HepG2 (cell line): ENCODE results near the gene WNT3. TPM values are rescaled to one million over a fixed set of nuclear protein-coding genes. Genes with fewer than 3 reads are reported as not detected.

Experiments
- CCDC6 ChIP-seq: sonication (generic); formaldehyde crosslinking; IDR thresholded peaks from 2 replicates; pipeline ENCODE4 v1.8.1; 2022; ENCODE audit warnings: mild to moderate bottlenecking, missing genetic modification reagents, moderate library complexity
- FOXA1 ChIP-seq, 2 experiments: fragments of 450-650 bp in 1 of 2; sonication (generic) in 1 of 2; formaldehyde crosslinking in 1 of 2; IDR thresholded peaks; 2 replicates each; pipeline versions ENCODE4 v1.4.0 to v1.6.1; 2016 to 2020; ENCODE audit warnings: missing genetic modification reagents in 1 of 2
- FOXK1 ChIP-seq: sonication (generic); formaldehyde crosslinking; IDR thresholded peaks from 2 replicates; pipeline ENCODE4 v1.4.0; 2020; ENCODE audit warnings: low read depth, missing genetic modification reagents, borderline replicate concordance
- MTF1 ChIP-seq: sonication (generic); formaldehyde crosslinking; IDR thresholded peaks from 2 replicates; pipeline ENCODE4 v1.5.0; 2020; ENCODE audit warnings: missing genetic modification reagents
- MXD4 ChIP-seq: IDR thresholded peaks from 2 replicates; pipeline ENCODE4 v1.6.1; 2016; ENCODE audit warnings: mild to moderate bottlenecking, missing biosample characterization, missing genetic modification reagents
- SP1 ChIP-seq, 2 experiments: fragments of 450-650 bp in 1 of 2; sonication (generic) in 1 of 2; formaldehyde crosslinking in 1 of 2; IDR thresholded peaks; 2 replicates each; pipeline versions ENCODE4 v1.4.0 to v1.6.1; 2016 to 2020; ENCODE audit warnings: missing genetic modification reagents in 1 of 2
- SP5 ChIP-seq: IDR thresholded peaks from 2 replicates; pipeline ENCODE4 v1.6.1; 2016; ENCODE audit warnings: low read depth, borderline replicate concordance
- YEATS4 ChIP-seq: sonication (generic); formaldehyde crosslinking; IDR thresholded peaks from 2 replicates; pipeline ENCODE4 v1.4.0; 2020; ENCODE audit warnings: missing genetic modification reagents, borderline replicate concordance
- ZNF337 ChIP-seq: sonication (generic); formaldehyde crosslinking; IDR thresholded peaks from 2 replicates; pipeline ENCODE4 v1.5.1; 2020; ENCODE audit warnings: missing genetic modification reagents, low read depth, mild to moderate bottlenecking, borderline replicate concordance
- ZNF362 ChIP-seq: sonication (generic); formaldehyde crosslinking; IDR thresholded peaks from 2 replicates; pipeline ENCODE4 v1.4.0; 2020; ENCODE audit warnings: missing genetic modification reagents, mild to moderate bottlenecking, borderline replicate concordance
- ZNF552 ChIP-seq: sonication (generic); formaldehyde crosslinking; IDR thresholded peaks from 2 replicates; pipeline ENCODE4 v1.9.0; 2022; ENCODE audit warnings: missing genetic modification reagents, mild to moderate bottlenecking, borderline replicate concordance
- ZNF558 ChIP-seq: sonication (generic); formaldehyde crosslinking; IDR thresholded peaks from 2 replicates; pipeline ENCODE4 v1.9.0; 2022; ENCODE audit warnings: mild to moderate bottlenecking, missing genetic modification reagents, borderline replicate concordance
- ZNF614 ChIP-seq: IDR thresholded peaks from 2 replicates; pipeline ENCODE4 v1.6.1; 2018; ENCODE audit warnings: missing biosample characterization, missing genetic modification reagents, inconsistent platforms, borderline replicate concordance
- ZSCAN20 ChIP-seq: sonication (generic); formaldehyde crosslinking; IDR thresholded peaks from 2 replicates; pipeline ENCODE4 v1.4.0; 2020; ENCODE audit warnings: missing genetic modification reagents, mild to moderate bottlenecking, borderline replicate concordance
- polyA plus RNA-seq, 8 experiments: library from polyadenylated mRNA; depleted of rRNA in 3 of 8; stranded (reverse) in 7 of 8; unstranded in 1 of 8; fragments of >200 nt; fragmentation: Illumina TruSeq in 4 of 8; extraction: Trizol in 4 of 8; gene quantifications; 2 replicates each; pipeline versions ENCODE4 v1.2.1 to v1.2.3, GENCODE V29; 2011 to 2016; ENCODE audit warnings: low read depth in 4 of 8, missing spikeins in 1 of 8, mixed read lengths in 1 of 8; ENCODE audit not compliant: insufficient read depth in 1 of 8
- total RNA-seq, 5 experiments: library from RNA; depleted of rRNA; stranded (reverse); fragments of >200 nt; fragmentation: Illumina TruSeq; extraction: Trizol; gene quantifications; 2 replicates each; pipeline ENCODE4 v1.2.3, GENCODE V29; 2016; ENCODE audit warnings: low read depth in 1 of 5
- TF ChIP-seq, protein P1 (sequence below): sonication (generic); formaldehyde crosslinking; IDR thresholded peaks from 2 replicates; pipeline ENCODE4 v1.4.0; 2020; ENCODE audit warnings: mild to moderate bottlenecking, missing genetic modification reagents, borderline replicate concordance
- TF ChIP-seq, protein P2 (sequence below): sonication (generic); formaldehyde crosslinking; IDR thresholded peaks from 2 replicates; pipeline ENCODE4 v1.4.0; 2020; ENCODE audit warnings: missing genetic modification reagents, borderline replicate concordance
- TF ChIP-seq, protein P3 (sequence below), 2 experiments: IDR thresholded peaks; 2 replicates each; pipeline ENCODE4 v1.6.1; 2011 to 2012; ENCODE audit warnings: low read length in 2 of 2, borderline replicate concordance in 1 of 2, low read depth in 1 of 2, mild to moderate bottlenecking in 1 of 2, moderate library complexity in 1 of 2

The WNT3 gene
- total and polyA plus RNA-seq, 2 of the 13 experiments (the other 11 are each of a cell fraction or from before 2014, with no cell fraction given), result 8.5 to 10.3 TPM

DNA sequence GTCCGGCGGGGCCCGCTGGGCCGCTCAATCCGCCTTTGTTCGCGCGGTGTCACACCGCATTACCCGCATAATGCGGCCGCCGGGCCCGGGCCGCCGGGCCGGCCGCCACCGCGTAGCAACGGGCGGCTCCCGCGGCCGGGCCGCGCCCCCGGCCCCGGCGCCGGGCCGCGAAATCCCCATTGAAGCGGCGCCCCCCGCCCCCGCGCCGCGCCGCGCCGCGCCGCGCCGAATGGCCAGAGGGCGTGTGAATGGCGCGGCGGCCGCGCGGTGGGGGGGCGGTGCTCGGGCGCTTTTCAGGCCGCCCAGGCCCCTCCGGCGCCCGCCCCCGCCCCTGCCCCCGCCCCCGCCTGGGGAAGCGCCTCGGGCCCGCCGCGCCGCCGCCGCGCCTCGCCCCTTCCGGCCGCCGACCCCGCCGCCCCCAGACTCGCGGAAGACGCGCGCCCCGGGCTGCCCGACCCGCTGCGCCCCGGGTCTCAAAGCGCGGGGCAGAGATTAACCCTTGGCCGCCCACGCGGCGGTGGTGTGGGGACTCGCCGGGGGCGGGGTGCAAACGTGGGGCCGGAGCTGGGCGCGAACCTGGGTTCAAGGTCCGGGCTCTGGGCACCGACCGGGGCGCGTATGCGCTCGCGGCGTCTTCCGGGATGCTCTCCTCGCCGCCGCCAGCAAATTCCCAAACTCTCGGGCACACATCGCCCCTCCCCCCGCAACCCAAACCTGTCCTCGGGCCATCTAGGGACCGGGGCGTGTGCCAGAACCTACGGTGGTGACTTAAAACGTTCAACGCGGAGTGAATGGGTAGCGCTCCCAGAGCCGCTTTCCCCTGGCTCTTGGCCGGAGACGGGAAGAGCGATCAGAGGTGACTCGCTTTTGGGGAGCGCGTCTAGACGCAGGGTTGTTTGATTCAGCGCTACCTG is 46.7 kb downstream of the WNT3 start (continued):
- TF ChIP-seq, protein P1, sequence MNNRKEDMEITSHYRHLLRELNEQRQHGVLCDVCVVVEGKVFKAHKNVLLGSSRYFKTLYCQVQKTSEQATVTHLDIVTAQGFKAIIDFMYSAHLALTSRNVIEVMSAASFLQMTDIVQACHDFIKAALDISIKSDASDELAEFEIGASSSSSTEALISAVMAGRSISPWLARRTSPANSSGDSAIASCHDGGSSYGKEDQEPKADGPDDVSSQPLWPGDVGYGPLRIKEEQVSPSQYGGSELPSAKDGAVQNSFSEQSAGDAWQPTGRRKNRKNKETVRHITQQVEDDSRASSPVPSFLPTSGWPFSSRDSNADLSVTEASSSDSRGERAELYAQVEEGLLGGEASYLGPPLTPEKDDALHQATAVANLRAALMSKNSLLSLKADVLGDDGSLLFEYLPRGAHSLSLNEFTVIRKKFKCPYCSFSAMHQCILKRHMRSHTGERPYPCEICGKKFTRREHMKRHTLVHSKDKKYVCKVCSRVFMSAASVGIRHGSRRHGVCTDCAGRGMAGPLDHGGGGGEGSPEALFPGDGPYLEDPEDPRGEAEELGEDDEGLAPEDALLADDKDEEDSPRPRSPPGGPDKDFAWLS (CRISPR knock-in tag), result no peak
- TF ChIP-seq ZNF614 (CRISPR knock-in tag) (peak; percentile 17; the same call in 1 of the 2 replicates), ZNF558 (CRISPR knock-in tag) (peak; percentile 30; the same call in 1 of the 2 replicates), SP1 (IDR thresholded peaks at IDR 0.05) (no peak), SP1 (CRISPR knock-in tag; IDR thresholded peaks at IDR 0.05) (no peak), ZNF362 (CRISPR knock-in tag) (no peak), SP5 (CRISPR knock-in tag) (peak; percentile 67), YEATS4 (CRISPR knock-in tag) (peak; percentile 94), MTF1 (CRISPR knock-in tag) (0 out of 2 replicates have a peak, but pooled peaks have one; percentile 77), FOXA1 (IDR thresholded peaks at IDR 0.05) (no peak), FOXA1 (CRISPR knock-in tag; IDR thresholded peaks at IDR 0.05) (no peak; the same call in 1 of the 2 replicates), ZSCAN20 (CRISPR knock-in tag) (peak; percentile 95; the same call in 1 of the 2 replicates), CCDC6 (CRISPR knock-in tag) (peak; percentile 96), ZNF552 (CRISPR knock-in tag) (0 out of 2 replicates have a peak, but pooled peaks have one; percentile 43), MXD4 (CRISPR knock-in tag) (0 out of 2 replicates have a peak, but pooled peaks have one; percentile 48), FOXK1 (no peak; the same call in 1 of the 2 replicates), ZNF337 (CRISPR knock-in tag) (no peak)
- TF ChIP-seq, protein P2, sequence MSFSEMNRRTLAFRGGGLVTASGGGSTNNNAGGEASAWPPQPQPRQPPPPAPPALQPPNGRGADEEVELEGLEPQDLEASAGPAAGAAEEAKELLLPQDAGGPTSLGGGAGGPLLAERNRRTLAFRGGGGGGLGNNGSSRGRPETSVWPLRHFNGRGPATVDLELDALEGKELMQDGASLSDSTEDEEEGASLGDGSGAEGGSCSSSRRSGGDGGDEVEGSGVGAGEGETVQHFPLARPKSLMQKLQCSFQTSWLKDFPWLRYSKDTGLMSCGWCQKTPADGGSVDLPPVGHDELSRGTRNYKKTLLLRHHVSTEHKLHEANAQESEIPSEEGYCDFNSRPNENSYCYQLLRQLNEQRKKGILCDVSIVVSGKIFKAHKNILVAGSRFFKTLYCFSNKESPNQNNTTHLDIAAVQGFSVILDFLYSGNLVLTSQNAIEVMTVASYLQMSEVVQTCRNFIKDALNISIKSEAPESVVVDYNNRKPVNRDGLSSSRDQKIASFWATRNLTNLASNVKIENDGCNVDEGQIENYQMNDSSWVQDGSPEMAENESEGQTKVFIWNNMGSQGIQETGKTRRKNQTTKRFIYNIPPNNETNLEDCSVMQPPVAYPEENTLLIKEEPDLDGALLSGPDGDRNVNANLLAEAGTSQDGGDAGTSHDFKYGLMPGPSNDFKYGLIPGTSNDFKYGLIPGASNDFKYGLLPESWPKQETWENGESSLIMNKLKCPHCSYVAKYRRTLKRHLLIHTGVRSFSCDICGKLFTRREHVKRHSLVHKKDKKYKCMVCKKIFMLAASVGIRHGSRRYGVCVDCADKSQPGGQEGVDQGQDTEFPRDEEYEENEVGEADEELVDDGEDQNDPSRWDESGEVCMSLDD (CRISPR knock-in tag), result peak; percentile 94
- TF ChIP-seq, protein P3, sequence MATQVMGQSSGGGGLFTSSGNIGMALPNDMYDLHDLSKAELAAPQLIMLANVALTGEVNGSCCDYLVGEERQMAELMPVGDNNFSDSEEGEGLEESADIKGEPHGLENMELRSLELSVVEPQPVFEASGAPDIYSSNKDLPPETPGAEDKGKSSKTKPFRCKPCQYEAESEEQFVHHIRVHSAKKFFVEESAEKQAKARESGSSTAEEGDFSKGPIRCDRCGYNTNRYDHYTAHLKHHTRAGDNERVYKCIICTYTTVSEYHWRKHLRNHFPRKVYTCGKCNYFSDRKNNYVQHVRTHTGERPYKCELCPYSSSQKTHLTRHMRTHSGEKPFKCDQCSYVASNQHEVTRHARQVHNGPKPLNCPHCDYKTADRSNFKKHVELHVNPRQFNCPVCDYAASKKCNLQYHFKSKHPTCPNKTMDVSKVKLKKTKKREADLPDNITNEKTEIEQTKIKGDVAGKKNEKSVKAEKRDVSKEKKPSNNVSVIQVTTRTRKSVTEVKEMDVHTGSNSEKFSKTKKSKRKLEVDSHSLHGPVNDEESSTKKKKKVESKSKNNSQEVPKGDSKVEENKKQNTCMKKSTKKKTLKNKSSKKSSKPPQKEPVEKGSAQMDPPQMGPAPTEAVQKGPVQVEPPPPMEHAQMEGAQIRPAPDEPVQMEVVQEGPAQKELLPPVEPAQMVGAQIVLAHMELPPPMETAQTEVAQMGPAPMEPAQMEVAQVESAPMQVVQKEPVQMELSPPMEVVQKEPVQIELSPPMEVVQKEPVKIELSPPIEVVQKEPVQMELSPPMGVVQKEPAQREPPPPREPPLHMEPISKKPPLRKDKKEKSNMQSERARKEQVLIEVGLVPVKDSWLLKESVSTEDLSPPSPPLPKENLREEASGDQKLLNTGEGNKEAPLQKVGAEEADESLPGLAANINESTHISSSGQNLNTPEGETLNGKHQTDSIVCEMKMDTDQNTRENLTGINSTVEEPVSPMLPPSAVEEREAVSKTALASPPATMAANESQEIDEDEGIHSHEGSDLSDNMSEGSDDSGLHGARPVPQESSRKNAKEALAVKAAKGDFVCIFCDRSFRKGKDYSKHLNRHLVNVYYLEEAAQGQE (IDR thresholded peaks at IDR 0.05; ENCODE audit: borderline replicate concordance in 1 of 2, low read depth in 1 of 2, low read length in 2 of 2), result peak in 1 of 2 experiments; percentile 8; a peak in 1 of 4 replicates
